Measurements from ENCODE around the gene LRFN2.

Gene LRFN2

DNA sequence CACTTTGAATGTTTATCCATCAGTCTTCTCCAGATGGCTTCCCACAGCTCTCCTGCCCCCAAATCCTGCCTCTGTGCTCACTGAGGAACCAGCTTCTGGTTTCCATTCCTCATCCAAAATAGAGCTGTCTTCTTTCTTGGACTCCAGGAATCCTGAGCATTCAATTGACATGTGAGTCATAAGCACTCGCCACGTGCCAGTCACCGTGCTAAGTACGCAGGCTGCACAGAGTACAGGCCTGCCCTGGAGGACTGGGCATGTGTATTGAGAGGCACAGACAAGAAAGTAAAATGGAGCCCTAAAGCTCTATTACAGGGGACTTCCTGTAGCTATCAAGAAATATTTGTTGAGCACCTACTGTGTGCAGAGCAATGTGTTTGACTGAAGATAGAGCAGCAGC lies 39.7 kb upstream of the LRFN2 start:
- no peak overlapping the region for H3K4me3 ChIP-seq (ENCODE audit: low read depth, low read length)
- TF ChIP-seq, protein P1, sequence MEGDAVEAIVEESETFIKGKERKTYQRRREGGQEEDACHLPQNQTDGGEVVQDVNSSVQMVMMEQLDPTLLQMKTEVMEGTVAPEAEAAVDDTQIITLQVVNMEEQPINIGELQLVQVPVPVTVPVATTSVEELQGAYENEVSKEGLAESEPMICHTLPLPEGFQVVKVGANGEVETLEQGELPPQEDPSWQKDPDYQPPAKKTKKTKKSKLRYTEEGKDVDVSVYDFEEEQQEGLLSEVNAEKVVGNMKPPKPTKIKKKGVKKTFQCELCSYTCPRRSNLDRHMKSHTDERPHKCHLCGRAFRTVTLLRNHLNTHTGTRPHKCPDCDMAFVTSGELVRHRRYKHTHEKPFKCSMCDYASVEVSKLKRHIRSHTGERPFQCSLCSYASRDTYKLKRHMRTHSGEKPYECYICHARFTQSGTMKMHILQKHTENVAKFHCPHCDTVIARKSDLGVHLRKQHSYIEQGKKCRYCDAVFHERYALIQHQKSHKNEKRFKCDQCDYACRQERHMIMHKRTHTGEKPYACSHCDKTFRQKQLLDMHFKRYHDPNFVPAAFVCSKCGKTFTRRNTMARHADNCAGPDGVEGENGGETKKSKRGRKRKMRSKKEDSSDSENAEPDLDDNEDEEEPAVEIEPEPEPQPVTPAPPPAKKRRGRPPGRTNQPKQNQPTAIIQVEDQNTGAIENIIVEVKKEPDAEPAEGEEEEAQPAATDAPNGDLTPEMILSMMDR (IDR thresholded peaks at IDR 0.05; ENCODE audit: low read depth, low read length): no peak

DNA sequence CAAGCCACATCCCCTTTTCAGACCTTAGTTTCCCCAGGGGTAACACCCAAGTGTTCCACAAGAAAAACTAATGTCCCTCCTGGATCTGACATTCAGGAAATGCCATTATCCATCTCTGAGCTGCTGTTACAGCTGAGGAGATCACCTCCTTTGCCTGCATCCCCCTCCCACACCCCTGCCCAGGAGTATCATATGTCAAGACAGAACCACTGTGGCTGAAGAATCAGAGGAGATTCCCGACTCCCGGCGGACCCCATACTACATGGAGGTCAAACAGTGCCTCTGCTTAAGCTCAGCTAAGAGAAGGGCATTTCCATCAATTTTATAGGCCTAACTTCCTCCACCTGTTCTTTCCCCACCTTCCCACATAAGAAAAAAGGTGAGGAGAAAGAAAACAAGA lies 36.8 kb upstream of the LRFN2 start:
- TF ChIP-seq, protein P1 (IDR thresholded peaks at IDR 0.05; ENCODE audit: low read depth, low read length): no peak
- H3K4me3 ChIP-seq (ENCODE audit: low read depth, low read length): no peak overlapping the region

DNA sequence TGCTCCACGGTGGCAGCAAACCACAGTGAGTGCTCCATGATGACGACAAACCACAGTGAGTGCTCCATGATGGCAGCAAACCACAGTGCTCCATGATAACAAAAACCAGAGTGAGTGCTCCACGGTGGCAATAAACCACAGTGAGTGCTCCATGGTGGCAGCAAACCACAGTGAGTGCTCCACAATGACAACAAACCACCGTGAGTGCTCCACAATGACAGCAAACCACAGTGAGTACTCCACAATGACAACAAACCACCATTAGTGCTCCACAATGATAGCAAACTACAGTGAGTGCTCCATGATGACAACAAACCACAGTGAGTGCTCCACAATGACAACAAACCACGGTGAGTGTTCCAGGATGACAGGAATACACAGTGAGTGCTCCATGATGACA lies 36.0 kb upstream of the LRFN2 start:
- no peak overlapping the region for H3K4me3 ChIP-seq (ENCODE audit: low read depth, low read length)
- TF ChIP-seq, protein P1 (IDR thresholded peaks at IDR 0.05; ENCODE audit: low read depth, low read length): no peak

DNA sequence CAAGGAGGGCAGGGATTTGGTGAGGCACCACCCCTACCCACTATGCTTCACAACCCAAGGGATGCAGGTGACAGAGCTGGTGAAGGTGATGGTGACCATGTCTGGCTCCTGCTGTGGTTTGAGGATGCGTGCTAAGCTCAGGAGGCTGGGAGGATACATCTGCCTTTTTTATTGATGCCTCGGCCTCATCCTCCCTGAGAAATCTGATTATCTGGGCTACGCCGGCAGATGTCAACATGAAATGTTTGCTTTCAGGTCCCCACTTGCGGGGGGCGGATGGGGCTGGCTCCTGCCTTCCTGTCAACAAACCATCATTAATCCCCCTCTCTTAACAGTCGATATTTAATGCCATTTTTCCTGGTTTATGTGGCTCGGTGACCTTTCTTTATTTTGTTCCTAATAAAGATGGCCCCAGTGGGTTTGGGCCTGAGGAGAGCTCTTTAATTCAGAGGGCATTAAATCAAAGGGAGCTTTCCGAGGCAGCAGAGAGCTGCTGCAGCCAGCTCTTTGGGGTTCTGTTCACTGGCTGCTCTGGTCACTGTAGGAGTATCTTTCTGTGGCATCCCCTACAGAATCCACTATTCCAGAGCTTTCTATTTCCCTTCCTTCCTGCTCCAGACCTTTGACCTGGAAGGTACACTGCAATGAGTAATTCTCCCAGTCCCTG lies 33.5 kb upstream of the LRFN2 start:
- H3K4me3 ChIP-seq (ENCODE audit: low read depth, low read length): no peak overlapping the region

DNA sequence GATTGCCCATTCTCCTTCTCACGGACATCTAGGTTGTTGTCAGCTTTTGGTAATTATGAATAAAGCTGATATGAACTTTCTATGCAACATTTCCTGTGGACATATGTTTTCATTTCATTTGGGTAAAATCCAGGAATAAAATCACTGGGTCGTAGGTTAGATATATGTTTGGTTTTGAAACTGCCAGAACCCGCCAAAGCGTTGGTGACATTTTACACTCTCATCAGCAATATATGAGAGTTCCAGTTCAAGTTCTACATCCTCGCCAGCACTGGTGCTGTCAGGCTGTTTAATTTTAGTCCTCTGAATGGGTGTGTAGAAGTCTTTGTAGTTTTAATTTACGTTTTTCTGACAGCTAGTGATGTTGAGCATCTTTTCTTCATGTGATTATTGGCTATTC lies 27.5 kb upstream of the LRFN2 start:
- TF ChIP-seq, protein P1 (IDR thresholded peaks at IDR 0.05; ENCODE audit: low read depth, low read length): no peak

More for the DNA sequence above, 33.5 kb upstream of the LRFN2 start:
- TF ChIP-seq, protein P1 (IDR thresholded peaks at IDR 0.05; ENCODE audit: low read depth, low read length): no peak

DNA sequence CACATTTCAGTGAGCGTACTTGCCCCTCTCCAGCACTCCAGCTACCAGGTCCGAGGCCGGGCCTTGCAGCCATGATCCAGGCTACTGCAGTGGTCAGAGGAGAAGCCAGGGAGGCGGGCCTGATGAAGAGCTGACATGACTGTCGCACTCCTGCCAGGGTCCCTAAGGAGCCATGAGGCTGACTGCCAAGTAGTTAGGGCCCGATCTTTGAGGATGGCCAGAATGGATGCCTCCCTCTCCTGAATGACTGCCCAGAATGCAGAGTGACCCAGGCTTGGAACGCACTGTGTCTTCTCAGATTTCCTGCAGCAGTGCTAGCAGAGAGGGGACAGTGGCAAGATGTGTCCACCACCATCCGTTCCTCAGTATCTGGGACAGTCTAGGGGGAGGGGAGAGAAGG lies 24.7 kb upstream of the LRFN2 start:
- H3K4me3 ChIP-seq (ENCODE audit: low read depth, low read length): no peak overlapping the region
- TF ChIP-seq, protein P1 (IDR thresholded peaks at IDR 0.05; ENCODE audit: low read depth, low read length): no peak

More for the DNA sequence above, 27.5 kb upstream of the LRFN2 start:
- H3K4me3 ChIP-seq (ENCODE audit: low read depth, low read length): no peak overlapping the region

DNA sequence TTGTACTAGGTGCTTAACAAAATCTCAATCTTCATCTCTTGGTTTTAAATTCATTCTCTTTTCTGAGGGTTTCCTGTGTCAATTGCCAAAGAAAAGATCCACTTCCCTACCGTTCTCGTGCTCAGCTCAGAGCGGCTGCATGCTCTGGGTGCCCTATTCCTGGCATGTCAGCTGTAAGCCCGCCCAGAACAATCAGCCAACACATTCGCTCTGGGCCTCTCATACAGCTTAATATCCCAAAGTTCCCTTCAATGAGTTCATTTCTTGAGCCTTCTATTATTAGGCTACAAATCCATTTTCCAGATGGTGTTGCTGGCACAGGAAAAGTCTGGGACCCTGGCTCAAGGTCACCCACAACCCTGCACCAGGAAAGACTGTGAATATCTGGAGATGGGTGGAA lies 24.3 kb upstream of the LRFN2 start:
- TF ChIP-seq, protein P1 (IDR thresholded peaks at IDR 0.05; ENCODE audit: low read depth, low read length): no peak
- H3K4me3 ChIP-seq (ENCODE audit: low read depth, low read length): no peak overlapping the region

Measured in WI38 (cell line).